GM21717 (cell line): ENCODE data around the gene CCDC142.

Experiments
- ATAC-seq: cut with Tn5 transposase; IDR thresholded peaks from one replicate; pipeline ENCODE4 v1.9.1; 2021; ENCODE audit warnings: mild to moderate bottlenecking, moderate library complexity; ENCODE audit not compliant: unreplicated experiment

The CCDC142 gene

DNA sequence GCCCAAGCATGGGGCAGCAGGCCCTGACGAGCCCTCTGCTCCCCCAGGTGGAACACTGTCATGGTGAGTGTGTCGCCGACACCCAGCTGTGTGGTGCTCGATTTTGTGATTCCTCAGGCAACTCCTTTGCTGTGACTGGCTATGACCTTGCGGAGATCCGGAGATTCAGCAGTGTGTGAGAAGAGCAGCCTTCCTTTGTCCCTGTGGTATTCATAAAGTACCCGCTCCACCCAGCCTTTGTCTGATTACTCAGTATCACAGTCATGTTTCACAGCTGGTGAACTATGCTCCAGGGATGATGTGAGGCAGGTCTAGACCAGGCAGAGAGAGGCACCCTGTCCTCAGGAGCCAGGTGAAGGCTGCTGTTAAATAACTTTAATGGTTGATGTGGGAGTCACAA is 57.3 kb downstream of the CCDC142 start:
- ATAC-seq: no peak

DNA sequence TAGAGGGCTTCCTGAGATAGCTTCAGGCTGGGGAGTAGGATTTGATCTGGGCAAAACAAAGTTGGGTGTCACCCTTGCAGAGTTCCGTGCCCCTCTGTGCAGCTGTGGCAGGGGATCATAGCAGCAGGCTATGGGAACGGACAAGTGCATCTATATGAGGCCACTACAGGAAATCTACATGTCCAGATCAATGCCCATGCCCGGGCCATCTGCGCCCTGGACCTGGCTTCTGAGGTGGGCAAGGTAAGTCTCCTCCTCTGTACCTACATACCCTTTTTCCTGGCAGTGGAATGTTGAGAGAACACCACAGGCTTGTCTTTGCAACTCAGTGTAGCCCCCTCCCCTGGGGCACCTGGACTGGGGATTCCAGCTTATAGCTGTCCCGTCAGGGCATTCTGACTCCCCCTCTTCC is 57.8 kb downstream of the CCDC142 start:
- no peak for ATAC-seq

DNA sequence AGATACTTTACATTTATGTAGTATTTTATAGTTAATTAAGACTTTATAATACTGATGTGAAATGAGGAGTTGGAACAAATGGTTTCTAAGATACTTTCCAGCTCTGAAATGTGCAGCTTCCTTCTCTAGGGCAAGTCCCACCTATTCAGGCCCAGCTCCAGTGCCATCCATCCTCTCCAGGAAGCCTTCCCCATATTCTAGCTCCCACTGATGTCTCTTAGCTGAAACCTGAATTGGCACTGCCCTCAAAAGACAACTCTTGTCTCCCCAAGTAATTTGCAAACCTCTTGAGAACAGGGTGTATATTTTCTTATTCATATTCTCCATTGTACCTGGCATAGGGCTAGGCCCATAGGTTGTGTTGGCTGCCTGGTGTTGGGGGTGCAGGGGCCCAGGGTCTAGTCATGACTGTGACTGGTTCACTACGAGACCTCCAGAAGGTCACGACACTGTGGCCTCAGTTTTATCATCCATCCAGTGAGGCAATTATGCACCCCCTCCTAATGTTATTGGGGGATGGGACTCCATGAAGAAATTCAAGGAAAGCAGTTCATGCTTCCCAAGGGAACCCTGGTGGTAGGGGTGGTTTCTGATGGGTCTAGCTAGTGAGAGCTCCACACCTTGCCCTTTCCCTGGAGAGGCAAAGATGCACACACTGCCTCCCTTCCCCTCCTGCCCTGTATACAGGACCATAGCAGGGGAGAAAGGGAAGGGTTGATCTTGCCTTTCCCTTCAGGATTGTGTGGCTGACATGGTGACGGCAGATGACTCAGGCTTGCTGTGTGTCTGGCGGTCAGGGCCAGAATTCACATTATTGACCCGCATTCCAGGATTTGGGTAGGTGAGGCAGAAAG is 58.4 kb downstream of the CCDC142 start:
- ATAC-seq: no peak
